Ishikawa (cell line): ENCODE results near the gene PIK3CD.

Source experiments
- CEBPB ChIP-seq: IDR thresholded peaks from 2 replicates; pipeline ENCODE4 v1.6.1; 2012
- CREB1 ChIP-seq: IDR thresholded peaks from 2 replicates; pipeline ENCODE4 v1.6.1; 2012; ENCODE audit warnings: low read depth
- EGR1 ChIP-seq: IDR thresholded peaks from 2 replicates; pipeline ENCODE4 v1.6.1; 2012
- EP300 ChIP-seq: IDR thresholded peaks from 2 replicates; pipeline ENCODE4 v1.6.1; 2012; ENCODE audit warnings: borderline replicate concordance
- FOXM1 ChIP-seq: IDR thresholded peaks from 2 replicates; pipeline ENCODE4 v1.6.1; 2012; ENCODE audit warnings: low read depth, borderline replicate concordance
- MAX ChIP-seq: IDR thresholded peaks from 2 replicates; pipeline ENCODE4 v1.6.1; 2012
- NFIC ChIP-seq: IDR thresholded peaks from 2 replicates; pipeline ENCODE4 v1.6.1; 2012
- RAD21 ChIP-seq: IDR thresholded peaks from 2 replicates; pipeline ENCODE4 v1.6.1; 2012; ENCODE audit warnings: low read depth
- REST ChIP-seq: IDR thresholded peaks from 2 replicates; pipeline ENCODE4 v1.6.1; 2012; ENCODE audit warnings: low read depth, mild to moderate bottlenecking
- TAF1 ChIP-seq: IDR thresholded peaks from 2 replicates; pipeline ENCODE4 v1.6.1; 2012; ENCODE audit warnings: low read depth, mild to moderate bottlenecking
- TCF12 ChIP-seq: IDR thresholded peaks from 2 replicates; pipeline ENCODE4 v1.6.1; 2012; ENCODE audit warnings: low read depth
- TEAD4 ChIP-seq: IDR thresholded peaks from 2 replicates; pipeline ENCODE4 v1.6.1; 2012
- USF1 ChIP-seq: IDR thresholded peaks from 2 replicates; pipeline ENCODE4 v1.6.1; 2012
- YY1 ChIP-seq: IDR thresholded peaks from 2 replicates; pipeline ENCODE4 v1.6.1; 2012; ENCODE audit warnings: low read depth
- ZBTB7A ChIP-seq: IDR thresholded peaks from 2 replicates; pipeline ENCODE4 v1.6.1; 2012; ENCODE audit warnings: low read depth

The PIK3CD gene

GRCh38 chr1:9624081-9624480 is 27.4 kb upstream of the PIK3CD start:
- TF ChIP-seq CREB1 (no peak), TEAD4 (no peak), EGR1 (no peak), TAF1 (no peak), NFIC (no peak), REST (no peak), FOXM1 (no peak)

GRCh38 chr1:9626201-9626608 is 25.3 kb upstream of the PIK3CD start:
- TF ChIP-seq CREB1, result no peak
- TF ChIP-seq EP300, result no peak
- no peak for TF ChIP-seq USF1
- TF ChIP-seq NFIC, result no peak
- TF ChIP-seq CEBPB, result no peak
- TF ChIP-seq TAF1, result no peak
- TF ChIP-seq MAX, result no peak
- TF ChIP-seq YY1, result no peak
- no peak for TF ChIP-seq REST
- no peak for TF ChIP-seq RAD21
- TF ChIP-seq FOXM1, result no peak
- TF ChIP-seq EGR1, result no peak
- TF ChIP-seq TEAD4, result no peak
- no peak for TF ChIP-seq TCF12
- TF ChIP-seq ZBTB7A, result no peak

GRCh38 chr1:9628541-9629444 is 22.7 kb upstream of the PIK3CD start:
- TF ChIP-seq EP300, result no peak
- TF ChIP-seq EGR1, result no peak
- TF ChIP-seq REST, result no peak
- TF ChIP-seq USF1, result no peak
- no peak for TF ChIP-seq RAD21
- TF ChIP-seq FOXM1, result no peak
- TF ChIP-seq MAX, result no peak
- TF ChIP-seq NFIC, result no peak
- no peak for TF ChIP-seq ZBTB7A
- TF ChIP-seq CREB1, result no peak
- TF ChIP-seq TEAD4, result no peak

GRCh38 chr1:9629445-9630201 is 21.9 kb upstream of the PIK3CD start:
- TF ChIP-seq REST (no peak), NFIC (no peak), TAF1 (no peak), TEAD4 (no peak), RAD21 (no peak), USF1 (no peak), EP300 (no peak), EGR1 (no peak), YY1 (no peak), ZBTB7A (no peak), CEBPB (no peak), MAX (no peak), TCF12 (no peak), CREB1 (no peak), FOXM1 (no peak)
